Measurements from ENCODE around the gene LDB2.

The LDB2 gene

DNA sequence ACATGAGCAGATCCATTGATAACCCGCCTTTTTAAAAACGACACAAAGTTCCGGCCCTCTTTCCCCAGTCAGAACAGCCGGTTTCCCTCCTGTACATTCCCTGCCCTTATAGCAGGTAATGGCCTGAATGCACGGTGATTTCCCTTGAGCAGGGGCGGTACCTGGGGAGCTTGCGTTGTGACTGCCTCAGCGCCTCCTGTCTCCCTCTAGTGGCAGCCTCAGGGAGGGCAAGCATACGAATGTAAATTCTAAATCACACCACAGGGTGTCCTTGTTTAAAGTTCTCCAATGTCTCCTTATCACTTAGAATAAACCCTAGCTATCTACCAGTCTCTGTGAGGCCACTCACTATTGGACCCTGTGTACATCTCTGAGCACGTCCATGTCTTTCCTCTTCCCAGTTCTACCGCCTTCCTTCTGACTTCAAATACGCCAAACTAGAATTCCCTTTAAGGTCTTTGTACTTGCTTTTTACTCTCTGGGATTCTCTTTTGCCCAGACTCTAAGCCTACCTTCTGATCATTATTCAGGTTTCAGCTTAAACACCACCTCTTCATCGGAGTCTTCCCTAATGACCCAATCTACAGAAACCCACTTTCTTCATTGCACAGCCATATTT is 18.4 kb upstream of the LDB2 start:
- Histone ChIP-seq H3K4me1 (ENCODE audit: insufficient read depth, low read length, severe bottlenecking) (no peaks in the 10 kb centered on the region), H3K36me3 (ENCODE audit: insufficient read depth, low read length) (no peaks in the 10 kb centered on the region), H3K9me3 (ENCODE audit: low read length) (no peaks in the 10 kb centered on the region), H4K20me1 (ENCODE audit: insufficient read depth, low read length) (no peaks in the 10 kb centered on the region), H2AFZ (ENCODE audit: low read length) (no peak overlapping the region), H3K4me2 (ENCODE audit: low read length) (no peak overlapping the region), H3K9me2 (ENCODE audit: low read depth, low read length) (no peaks in the 10 kb centered on the region), H3K4me3 (ENCODE audit: low read depth, low read length, poor library complexity, severe bottlenecking) (no peak overlapping the region), H3K27ac (ENCODE audit: low read depth, low read length, poor library complexity, severe bottlenecking) (no peak overlapping the region), H3F3A (ENCODE audit: insufficient read depth, low read length) (no peaks in the 10 kb centered on the region), H3K79me2 (ENCODE audit: insufficient read depth, low read length) (no peaks in the 10 kb centered on the region), H3K27me3 (ENCODE audit: insufficient read depth, low read length) (no peaks in the 10 kb centered on the region), H3K9ac (ENCODE audit: low read length) (no peak overlapping the region)
- TF ChIP-seq, protein P1, sequence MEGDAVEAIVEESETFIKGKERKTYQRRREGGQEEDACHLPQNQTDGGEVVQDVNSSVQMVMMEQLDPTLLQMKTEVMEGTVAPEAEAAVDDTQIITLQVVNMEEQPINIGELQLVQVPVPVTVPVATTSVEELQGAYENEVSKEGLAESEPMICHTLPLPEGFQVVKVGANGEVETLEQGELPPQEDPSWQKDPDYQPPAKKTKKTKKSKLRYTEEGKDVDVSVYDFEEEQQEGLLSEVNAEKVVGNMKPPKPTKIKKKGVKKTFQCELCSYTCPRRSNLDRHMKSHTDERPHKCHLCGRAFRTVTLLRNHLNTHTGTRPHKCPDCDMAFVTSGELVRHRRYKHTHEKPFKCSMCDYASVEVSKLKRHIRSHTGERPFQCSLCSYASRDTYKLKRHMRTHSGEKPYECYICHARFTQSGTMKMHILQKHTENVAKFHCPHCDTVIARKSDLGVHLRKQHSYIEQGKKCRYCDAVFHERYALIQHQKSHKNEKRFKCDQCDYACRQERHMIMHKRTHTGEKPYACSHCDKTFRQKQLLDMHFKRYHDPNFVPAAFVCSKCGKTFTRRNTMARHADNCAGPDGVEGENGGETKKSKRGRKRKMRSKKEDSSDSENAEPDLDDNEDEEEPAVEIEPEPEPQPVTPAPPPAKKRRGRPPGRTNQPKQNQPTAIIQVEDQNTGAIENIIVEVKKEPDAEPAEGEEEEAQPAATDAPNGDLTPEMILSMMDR (IDR thresholded peaks at IDR 0.05; ENCODE audit: low read length) = peak; percentile 82
- TF ChIP-seq EZH2 (IDR thresholded peaks at IDR 0.05; ENCODE audit: borderline replicate concordance, low read length) = no peak

GRCh38 chr4:16916031-16916430 is 17.6 kb upstream of the LDB2 start:
- Histone ChIP-seq H3K27ac (ENCODE audit: low read depth, low read length, poor library complexity, severe bottlenecking) (no peak overlapping the region), H3K9me2 (ENCODE audit: low read depth, low read length) (no peaks in the 10 kb centered on the region), H3K4me1 (ENCODE audit: insufficient read depth, low read length, severe bottlenecking) (no peaks in the 10 kb centered on the region), H4K20me1 (ENCODE audit: insufficient read depth, low read length) (no peaks in the 10 kb centered on the region), H3K9me3 (ENCODE audit: low read length) (no peaks in the 10 kb centered on the region), H3K4me2 (ENCODE audit: low read length) (no peak overlapping the region), H3K27me3 (ENCODE audit: insufficient read depth, low read length) (no peaks in the 10 kb centered on the region), H3K9ac (ENCODE audit: low read length) (no peak overlapping the region), H3F3A (ENCODE audit: insufficient read depth, low read length) (no peaks in the 10 kb centered on the region), H3K79me2 (ENCODE audit: insufficient read depth, low read length) (no peaks in the 10 kb centered on the region), H3K36me3 (ENCODE audit: insufficient read depth, low read length) (no peaks in the 10 kb centered on the region), H2AFZ (ENCODE audit: low read length) (no peak overlapping the region), H3K4me3 (ENCODE audit: low read depth, low read length, poor library complexity, severe bottlenecking) (no peak overlapping the region)
- TF ChIP-seq EZH2 (IDR thresholded peaks at IDR 0.05; ENCODE audit: borderline replicate concordance, low read length) = no peak
- TF ChIP-seq, protein P1 (IDR thresholded peaks at IDR 0.05; ENCODE audit: low read length) = no peak

GRCh38 chr4:16914208-16914607 is 15.8 kb upstream of the LDB2 start:
- H3K9me2 ChIP-seq (ENCODE audit: low read depth, low read length) = no peaks in the 10 kb centered on the region
- H3K4me3 ChIP-seq (ENCODE audit: low read depth, low read length, poor library complexity, severe bottlenecking) = no peak overlapping the region
- H3K79me2 ChIP-seq (ENCODE audit: insufficient read depth, low read length) = no peaks in the 10 kb centered on the region
- no peaks in the 10 kb centered on the region for H3K4me1 ChIP-seq (ENCODE audit: insufficient read depth, low read length, severe bottlenecking)
- H3K27ac ChIP-seq (ENCODE audit: low read depth, low read length, poor library complexity, severe bottlenecking) = no peak overlapping the region
- TF ChIP-seq, protein P1 (IDR thresholded peaks at IDR 0.05; ENCODE audit: low read length) = no peak
- no peak for TF ChIP-seq EZH2 (IDR thresholded peaks at IDR 0.05; ENCODE audit: borderline replicate concordance, low read length)
- H3K9ac ChIP-seq (ENCODE audit: low read length) = no peak overlapping the region
- H4K20me1 ChIP-seq (ENCODE audit: insufficient read depth, low read length) = no peaks in the 10 kb centered on the region
- H3K27me3 ChIP-seq (ENCODE audit: insufficient read depth, low read length) = no peaks in the 10 kb centered on the region
- H3F3A ChIP-seq (ENCODE audit: insufficient read depth, low read length) = no peaks in the 10 kb centered on the region
- H3K36me3 ChIP-seq (ENCODE audit: insufficient read depth, low read length) = no peaks in the 10 kb centered on the region
- no peak overlapping the region for H3K4me2 ChIP-seq (ENCODE audit: low read length)
- no peaks in the 10 kb centered on the region for H3K9me3 ChIP-seq (ENCODE audit: low read length)
- H2AFZ ChIP-seq (ENCODE audit: low read length) = no peak overlapping the region

Measured in OCI-LY1 (cell line).